Psoas muscle (tissue), 8 donors: ENCODE results near the gene TXNDC11. TPM values are rescaled to one million over a fixed set of nuclear protein-coding genes. Genes with fewer than 3 reads are reported as not detected.

Source experiments
- ATAC-seq, 4 donors: fragments of 200-7000 bp; cut with Tn5 transposase; one replicate each; pipeline ENCODE4 v1.9.1; 2020; ENCODE audit warnings: moderate library complexity in 3 of 4, mild to moderate bottlenecking in 2 of 4
- DNase-seq, 2 donors: peaks; one replicate each; pipeline ENCODE4 v3.0.0-alpha.2; 2020
- H3K27ac ChIP-seq: fragments of 200-600 bp; one replicate; pipeline ENCODE4 v1.8.0; 2022
- H3K27me3 ChIP-seq, 3 donors: fragments of 200-600 bp in 1 of 3; one replicate each; pipeline versions ENCODE4 v1.6.1 to v1.8.0; 2013 to 2022; ENCODE audit warnings: low read length in 2 of 3, mild to moderate bottlenecking in 2 of 3, moderate library complexity in 1 of 3; ENCODE audit not compliant: insufficient read depth in 3 of 3
- H3K36me3 ChIP-seq, 2 donors: fragments of 200-600 bp in 1 of 2; one replicate each; pipeline versions ENCODE4 v1.6.1 to v1.8.0; 2013 to 2022; ENCODE audit warnings: low read depth in 1 of 2, mild to moderate bottlenecking in 1 of 2, moderate library complexity in 1 of 2; ENCODE audit not compliant: insufficient read depth in 1 of 2
- H3K4me1 ChIP-seq: fragments of 200-600 bp; one replicate; pipeline ENCODE4 v1.8.0; 2022
- H3K4me3 ChIP-seq: fragments of 200-600 bp; one replicate; pipeline ENCODE4 v1.8.0; 2022; ENCODE audit warnings: mild to moderate bottlenecking
- H3K9me3 ChIP-seq: fragments of 200-600 bp; one replicate; pipeline ENCODE4 v1.8.0; 2022
- CTCF ChIP-seq: fragments of 200-600 bp; IDR thresholded peaks from one replicate; pipeline ENCODE4 v1.8.0; 2022; ENCODE audit warnings: antibody characterized with exemption
- WGBS, 3 donors: extraction: QIAGEN DNeasy Blood & Tissue Kit; methylation state at CpG; one replicate each; pipeline versions ENCODE4 v1.1.6 to v1.1.7; 2013; 5-methylcytosine and 5-hydroxymethylcytosine counted together
- intact Hi-C, 2 donors: fragments of 100-400 bp; cut with DNase I; formaldehyde crosslinking; loops; one replicate each; pipeline versions ENCODE4 v1.11.0 to v1.14.2; 2022
- polyA plus RNA-seq, 3 donors: library from polyadenylated mRNA; stranded (reverse); fragments of 200-250 nt; gene quantifications; one replicate each; pipeline ENCODE4 v1.2.3, GENCODE V29; 2013
- total RNA-seq, 4 donors: library from RNA; stranded (reverse); fragmentation: NEBNext Ultra II Directional in 2 of 4; extraction: Animal tissue kit (Norgen Biotek cat#: 25700) in 2 of 4; gene quantifications; one replicate each; pipeline versions ENCODE4 v1.2.1 to v1.2.4, GENCODE V29; 2021 to 2023
- donor health status: healthy with polysubstance abuse.
- donor health status: DM: no; HTN: no; CAD: no; lungs with moderate emphysema.
- donor health status: Bipolar disorder and iron deficiency.
- donor health status: healthy.
- donor health status: DM: yes; HTN: yes; CAD: no.
- donor health status: DM: no; HTN: no; CAD: no.
- donor health status: DM: no; HTN: no; CAD: no.
- donor health status: DM: yes; HTN: yes; CAD: no.

TXNDC11 gene
- total and polyA plus RNA-seq, 7 donors = 21.3 to 49.1 (median 37.2) TPM

GRCh38 chr16:11685844-11686618 lies 56.6 kb downstream of the TXNDC11 start:
- peaks cover 9 to 60% of the 10 kb centered on the region in 2 donors for H3K36me3 ChIP-seq
- no peak for ATAC-seq
- H3K27me3 ChIP-seq = no peaks in the 10 kb centered on the region
- no peak overlapping the region for H3K4me3 ChIP-seq
- no peaks in the 10 kb centered on the region for H3K9me3 ChIP-seq
- peaks cover 77% of the 10 kb centered on the region for H3K4me1 ChIP-seq
- no peak for TF ChIP-seq CTCF
- intact Hi-C loops = no loop called here
- peak overlapping the region; percentile 44 for H3K27ac ChIP-seq
- WGBS, 3 donors = 70 to 84% (median 72%) methylated on average over 9 of the region's 9 CpGs
- no peak for DNase-seq

GRCh38 chr16:11684231-11685025 lies 58.2 kb downstream of the TXNDC11 start:
- ATAC-seq (no peak), DNase-seq (no peak)
- intact Hi-C loops = no loop called here
- Histone ChIP-seq H3K9me3 (no peaks in the 10 kb centered on the region), H3K27ac (peak overlapping the region; percentile 91), H3K4me3 (no peak overlapping the region), H3K4me1 (peaks cover 83% of the 10 kb centered on the region), H3K27me3 (no peaks in the 10 kb centered on the region), H3K36me3 (peaks cover 12 to 61% of the 10 kb centered on the region in 2 donors)
- 90 to 94% (median 91%) methylated on average over 12 of the region's 12 CpGs for WGBS, 3 donors
- TF ChIP-seq CTCF = no peak

- peaks cover 82% of the 10 kb centered on the region for H3K4me1 ChIP-seq
- peak overlapping the region; percentile 91 for H3K27ac ChIP-seq
- no peak overlapping the region for H3K4me3 ChIP-seq
- ATAC-seq (no peak), DNase-seq (no peak)
- WGBS, 3 donors = 55 to 61% (median 59%) methylated on average over 11 of the region's 11 CpGs
- no peaks in the 10 kb centered on the region for H3K27me3 ChIP-seq
- peaks cover 13 to 74% of the 10 kb centered on the region in 2 donors for H3K36me3 ChIP-seq
- H3K9me3 ChIP-seq = no peaks in the 10 kb centered on the region
- no peak for TF ChIP-seq CTCF
- intact Hi-C loops = no loop called here
Observed at GRCh38 chr16:11683145-11683544, 59.5 kb downstream of the TXNDC11 start.

GRCh38 chr16:11682655-11683096 lies 60.0 kb downstream of the TXNDC11 start:
- TF ChIP-seq CTCF = no peak
- Histone ChIP-seq H3K36me3 (peaks cover 10 to 74% of the 10 kb centered on the region in 2 donors), H3K27me3 (no peaks in the 10 kb centered on the region), H3K4me3 (no peak overlapping the region), H3K9me3 (no peaks in the 10 kb centered on the region), H3K4me1 (peaks cover 82% of the 10 kb centered on the region), H3K27ac (peak overlapping the region; percentile 91)
- intact Hi-C loops = no loop called here
- DNase-seq (no peak), ATAC-seq (peak; percentile 56 to 80 (median 64))
- 16 to 34% (median 19%) methylated on average over 5 of the region's 5 CpGs for WGBS, 3 donors
